Fibroblast of lung (primary cell): Measurements from ENCODE around the gene FSTL1.

ENCODE experiments used
- EZH2 ChIP-seq: IDR thresholded peaks from 2 replicates; pipeline ENCODE4 v1.5.1; 2012; ENCODE audit warnings: low read length, control low read depth, mild to moderate bottlenecking; ENCODE audit errors: missing control alignments
- TF ChIP-seq, protein P1 (sequence below), 2 donors: IDR thresholded peaks in 1 of 2; conservative IDR thresholded peaks in 1 of 2; 1 replicate in 1 of 2; 2 replicates in 1 of 2; pipeline ENCODE4 v1.5.1; 2011 to 2012; ENCODE audit warnings: low read length in 2 of 2, control low read depth in 1 of 2, inconsistent platforms in 1 of 2, low read depth in 1 of 2, mild to moderate bottlenecking in 1 of 2

DNA sequence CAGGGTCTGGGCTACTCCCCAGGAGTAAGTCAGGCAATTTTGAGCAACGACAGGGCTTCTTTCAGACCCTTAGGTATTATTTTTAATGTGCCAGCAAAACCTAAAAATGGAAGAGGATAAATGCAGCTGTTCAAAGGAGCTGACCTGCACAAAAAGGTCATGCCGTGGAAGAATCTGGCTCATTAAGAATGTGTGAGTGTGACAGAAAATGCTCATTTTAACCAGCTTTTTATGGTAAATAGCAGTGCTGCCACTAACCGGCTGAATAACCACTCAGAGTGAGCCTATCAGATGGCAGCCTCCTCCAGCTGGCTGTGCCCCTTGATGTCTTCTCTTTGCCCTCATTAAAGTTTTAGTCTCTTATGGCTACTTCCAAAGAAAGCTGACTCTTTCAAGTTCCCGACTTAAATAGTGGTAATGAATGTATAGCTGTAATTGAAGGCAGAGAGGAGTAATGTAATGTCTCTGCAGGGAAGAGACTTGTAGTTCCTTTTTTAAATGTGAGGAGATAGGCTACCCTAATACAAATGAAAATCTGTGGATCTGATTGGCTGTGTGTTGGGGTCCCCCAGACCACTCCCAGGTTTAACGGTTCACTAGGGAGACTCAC is 9.5 kb upstream of the FSTL1 start:
- TF ChIP-seq EZH2, result no peak
- TF ChIP-seq, protein P1, sequence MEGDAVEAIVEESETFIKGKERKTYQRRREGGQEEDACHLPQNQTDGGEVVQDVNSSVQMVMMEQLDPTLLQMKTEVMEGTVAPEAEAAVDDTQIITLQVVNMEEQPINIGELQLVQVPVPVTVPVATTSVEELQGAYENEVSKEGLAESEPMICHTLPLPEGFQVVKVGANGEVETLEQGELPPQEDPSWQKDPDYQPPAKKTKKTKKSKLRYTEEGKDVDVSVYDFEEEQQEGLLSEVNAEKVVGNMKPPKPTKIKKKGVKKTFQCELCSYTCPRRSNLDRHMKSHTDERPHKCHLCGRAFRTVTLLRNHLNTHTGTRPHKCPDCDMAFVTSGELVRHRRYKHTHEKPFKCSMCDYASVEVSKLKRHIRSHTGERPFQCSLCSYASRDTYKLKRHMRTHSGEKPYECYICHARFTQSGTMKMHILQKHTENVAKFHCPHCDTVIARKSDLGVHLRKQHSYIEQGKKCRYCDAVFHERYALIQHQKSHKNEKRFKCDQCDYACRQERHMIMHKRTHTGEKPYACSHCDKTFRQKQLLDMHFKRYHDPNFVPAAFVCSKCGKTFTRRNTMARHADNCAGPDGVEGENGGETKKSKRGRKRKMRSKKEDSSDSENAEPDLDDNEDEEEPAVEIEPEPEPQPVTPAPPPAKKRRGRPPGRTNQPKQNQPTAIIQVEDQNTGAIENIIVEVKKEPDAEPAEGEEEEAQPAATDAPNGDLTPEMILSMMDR (conservative IDR thresholded peaks at IDR 0.05 in 1 of 2, IDR thresholded peaks at IDR 0.05 in 1 of 2; ENCODE audit: low read depth in 1 of 2, low read length in 2 of 2), result no peak
